NOMO-1 treated with dmso at 0.1 percent for 144 hours (cell line): ENCODE data around the gene WNT9A.
"Not testable (repeated sequence)": the region's sequence is repeated elsewhere in the genome, so short reads cannot be mapped to it uniquely, and the experiment has no call there.

Experiments
- DNase-seq: peaks from one replicate; lab custom pipeline; 2025; ENCODE audit not compliant: unreplicated experiment; lab: John Stamatoyannopoulos, UW

Gene WNT9A

GRCh38 chr1:227888404-227889046 lies 59.2 kb downstream of the WNT9A start:
- DNase-seq: no peak

DNA sequence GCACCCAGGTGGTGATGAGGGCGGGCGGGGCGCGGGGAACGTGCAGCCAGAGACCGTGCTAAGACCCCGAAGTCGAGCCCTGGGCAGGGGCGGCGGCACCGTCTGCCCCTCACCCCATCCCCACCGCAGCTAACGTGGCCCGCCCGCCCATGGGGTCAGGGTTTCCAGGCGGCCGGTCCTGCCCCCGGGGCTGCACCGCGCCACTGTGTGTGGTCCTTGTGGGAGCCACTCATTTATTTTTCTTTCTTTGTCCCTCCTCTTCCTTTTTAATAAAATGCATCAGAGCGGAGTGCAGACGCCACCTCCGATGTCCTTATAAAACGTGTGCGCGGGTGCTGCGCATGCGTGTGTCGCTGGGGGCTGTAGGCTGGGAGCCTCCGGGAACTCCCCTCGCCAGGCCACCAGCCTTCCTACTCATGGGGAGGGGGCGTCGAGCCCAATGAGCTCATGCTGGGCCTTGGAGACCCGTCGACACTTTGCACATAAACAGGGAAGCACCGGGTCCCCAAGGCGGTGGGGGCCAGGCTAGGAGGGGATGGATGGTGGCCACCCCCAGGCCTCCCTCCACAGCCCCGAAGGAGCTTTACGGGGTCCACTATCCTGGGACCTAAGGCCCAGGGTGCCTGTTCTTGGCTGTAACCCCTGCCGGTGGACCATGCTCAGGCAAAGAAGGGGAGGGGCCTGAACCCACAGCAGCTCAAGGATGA lies 59.9 kb downstream of the WNT9A start:
- no peak for DNase-seq

DNA sequence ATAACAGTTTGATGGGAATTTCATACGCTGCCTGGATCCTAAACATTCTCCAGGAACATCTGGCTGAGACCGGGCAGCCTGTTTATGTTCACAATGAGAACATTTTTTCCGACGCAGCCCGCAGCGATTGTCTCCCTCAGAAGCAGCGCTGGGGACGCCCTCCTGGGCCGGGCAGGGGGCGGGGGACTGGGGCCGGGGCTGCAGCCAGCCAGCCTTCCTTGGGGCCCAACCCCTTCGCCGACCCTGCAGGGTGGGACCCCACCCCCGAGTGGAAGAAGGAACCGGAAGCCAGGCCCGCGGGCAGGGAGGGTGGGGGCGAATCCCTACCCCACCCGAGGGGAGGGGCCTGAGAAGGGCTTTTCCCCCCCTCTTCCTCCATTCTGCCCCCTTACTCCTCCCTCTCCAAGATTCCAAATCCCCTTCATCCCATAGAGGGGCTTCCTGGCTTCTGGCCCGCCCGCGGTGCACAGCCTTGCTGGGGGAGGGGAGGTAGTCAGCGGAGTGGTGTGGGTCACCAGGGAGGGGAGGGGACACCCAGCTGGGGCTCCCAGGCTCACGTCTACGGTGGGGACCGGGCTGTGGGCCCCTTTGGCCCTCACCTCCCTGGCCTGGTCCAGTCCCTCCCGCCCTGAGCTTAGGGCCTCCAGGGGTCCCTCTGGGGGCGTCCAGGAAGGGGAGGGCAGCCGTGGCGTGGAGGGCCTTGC lies 60.6 kb downstream of the WNT9A start:
- no peak for DNase-seq

- no peak for DNase-seq
These were observed 61.2 kb downstream of the WNT9A start for GRCh38 chr1:227886503-227886961.

DNA sequence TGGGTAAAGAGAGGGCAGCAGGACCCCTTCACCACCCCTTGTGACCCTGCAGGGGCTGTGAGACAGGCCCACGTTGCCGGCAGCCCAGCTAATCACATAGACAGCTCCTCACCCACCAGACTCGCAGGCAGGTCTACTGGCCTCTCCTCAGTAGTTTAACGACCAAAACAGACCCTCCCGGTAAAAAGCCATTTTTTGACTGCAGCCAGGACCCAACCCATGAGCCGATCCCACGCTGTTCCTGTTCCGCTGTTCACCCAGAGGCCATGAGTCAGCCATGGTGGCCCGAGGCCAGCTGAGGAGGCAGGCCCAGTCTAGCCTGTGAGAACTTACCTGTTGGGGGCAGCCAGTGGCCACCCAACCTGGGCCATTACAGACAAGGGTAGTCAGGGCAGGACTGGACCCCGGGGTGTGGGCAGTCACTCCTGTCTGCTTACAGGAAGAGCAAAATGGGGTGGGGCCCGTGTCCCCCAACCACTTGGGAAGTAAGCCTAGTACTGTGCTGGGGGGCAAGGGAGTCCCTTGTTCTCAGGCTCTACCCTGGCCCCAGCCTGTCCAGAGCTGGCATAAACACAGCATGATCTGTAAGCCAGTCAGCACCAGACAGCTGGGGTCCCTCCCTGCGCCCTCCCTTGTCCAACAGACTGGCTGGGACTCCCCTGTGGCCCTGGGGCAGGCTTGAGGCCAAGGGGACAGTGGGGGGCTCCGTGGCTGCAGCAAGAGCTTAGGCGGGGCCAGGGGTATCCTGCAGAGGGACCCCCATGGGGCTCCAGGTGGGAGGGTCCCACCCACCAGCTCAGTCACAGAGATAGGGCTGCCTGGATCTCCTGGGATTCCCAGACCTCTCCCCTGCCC lies 61.9 kb downstream of the WNT9A start:
- DNase-seq: no peak

- DNase-seq: no peak
These were observed 62.5 kb downstream of the WNT9A start for GRCh38 chr1:227885135-227885647.

- no peak for DNase-seq
These were observed 63.2 kb downstream of the WNT9A start for GRCh38 chr1:227884370-227885134.

- DNase-seq: no peak
These were observed 64.0 kb downstream of the WNT9A start for GRCh38 chr1:227883641-227884301.

GRCh38 chr1:227883073-227883520 lies 64.6 kb downstream of the WNT9A start:
- no peak for DNase-seq

GRCh38 chr1:227880342-227880924 lies 67.3 kb downstream of the WNT9A start:
- DNase-seq: no peak

- DNase-seq: not testable (repeated sequence)
These were observed 69.9 kb downstream of the WNT9A start for GRCh38 chr1:227877810-227878209.

- DNase-seq: not testable (repeated sequence)
These were observed 75.8 kb downstream of the WNT9A start for GRCh38 chr1:227871892-227872291.

DNA sequence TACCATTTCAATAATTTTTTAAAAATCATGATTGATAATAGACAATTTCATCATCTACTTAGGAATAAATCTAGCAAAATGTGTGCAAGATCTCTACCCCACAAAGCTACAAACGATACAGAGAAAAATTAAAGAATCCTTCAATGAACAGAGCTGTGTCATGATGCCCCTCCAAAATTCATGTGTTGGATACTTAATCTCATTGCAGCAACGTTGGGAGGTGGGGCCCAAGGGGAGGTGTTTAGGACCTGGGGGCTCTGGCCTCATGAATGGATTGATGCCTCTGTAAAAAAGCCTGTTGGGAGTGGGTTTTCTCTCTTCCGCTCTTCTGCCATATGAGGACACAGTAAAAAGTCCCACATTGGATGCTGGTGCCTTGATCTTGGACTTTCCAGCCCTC lies 77.4 kb downstream of the WNT9A start:
- DNase-seq: no peak

- no peak for DNase-seq
These were observed 77.9 kb downstream of the WNT9A start for GRCh38 chr1:227869851-227870305.

- no peak for DNase-seq
These were observed 78.4 kb downstream of the WNT9A start for GRCh38 chr1:227869279-227869842.
